Spleen (tissue), 11 donors: ENCODE measurements around the gene GMCL1. TPM values are rescaled to one million over a fixed set of nuclear protein-coding genes. Genes with fewer than 3 reads are reported as not detected.

Experiments used
- DNase-seq: peaks from one replicate; pipeline ENCODE4 v3.0.0-alpha.2; 2020
- H3K27ac ChIP-seq, 8 donors: fragments of 200-600 bp; sonication (generic) in 7 of 8; 1 replicate in 4 of 8; 2 replicates in 4 of 8; pipeline versions ENCODE4 v1.5.0 to v1.8.0; 2016 to 2021; ENCODE audit warnings: inconsistent platforms in 4 of 8, mild to moderate bottlenecking in 4 of 8, moderate library complexity in 1 of 8
- H3K27me3 ChIP-seq, 7 donors: fragments of 200-600 bp; sonication (generic) in 6 of 7; replicated peaks in 1 of 7; 1 replicate in 4 of 7; 2 replicates in 3 of 7; pipeline versions ENCODE4 v1.5.0 to v1.8.0; 2016 to 2021; ENCODE audit warnings: inconsistent platforms in 3 of 7, mild to moderate bottlenecking in 1 of 7
- H3K36me3 ChIP-seq, 6 donors: fragments of 200-600 bp; sonication (generic) in 5 of 6; 1 replicate in 4 of 6; 2 replicates in 2 of 6; pipeline versions ENCODE4 v1.5.0 to v1.8.0; 2016 to 2021; ENCODE audit warnings: inconsistent platforms in 2 of 6
- H3K4me1 ChIP-seq, 6 donors: fragments of 200-600 bp; sonication (generic) in 5 of 6; 1 replicate in 3 of 6; 2 replicates in 3 of 6; pipeline versions ENCODE4 v1.5.0 to v1.8.0; 2016 to 2021; ENCODE audit warnings: inconsistent platforms in 3 of 6
- H3K4me3 ChIP-seq, 8 donors: fragments of 200-600 bp; sonication (generic) in 7 of 8; 1 replicate in 4 of 8; 2 replicates in 4 of 8; pipeline versions ENCODE4 v1.5.0 to v1.8.0; 2016 to 2021; ENCODE audit warnings: inconsistent platforms in 4 of 8, mild to moderate bottlenecking in 4 of 8, moderate library complexity in 2 of 8
- H3K9me3 ChIP-seq, 8 donors: fragments of 200-600 bp; sonication (generic) in 7 of 8; 1 replicate in 4 of 8; 2 replicates in 4 of 8; pipeline versions ENCODE4 v1.5.0 to v1.8.0; 2016 to 2021; ENCODE audit warnings: inconsistent platforms in 4 of 8
- CTCF ChIP-seq, 11 experiments: fragments of 200-600 bp in 7 of 11; fragments of 450-650 bp in 4 of 11; sonication (generic) in 4 of 11; IDR thresholded peaks in 8 of 11; conservative IDR thresholded peaks in 3 of 11; 1 replicate in 7 of 11; 2 replicates in 4 of 11; pipeline versions ENCODE4 v1.4.0 to v1.8.0; 2016 to 2021; ENCODE audit warnings: antibody characterized with exemption in 11 of 11, inconsistent platforms in 4 of 11, mild to moderate bottlenecking in 1 of 11
- POLR2A ChIP-seq, 3 donors: fragments of 450-650 bp; IDR thresholded peaks; one replicate each; pipeline ENCODE4 v1.5.1; 2017; ENCODE audit warnings: antibody characterized with exemption in 3 of 3, mild to moderate bottlenecking in 1 of 3
- POLR2AphosphoS5 ChIP-seq, 3 donors: sonication (generic); formaldehyde crosslinking; IDR thresholded peaks; one replicate each; pipeline ENCODE4 v1.5.1; 2017; ENCODE audit warnings: antibody characterized with exemption in 3 of 3
- WGBS, 5 donors: extraction: QIAGEN DNeasy Blood & Tissue Kit in 3 of 5; methylation state at CpG; one replicate each; pipeline versions ENCODE4 v1.1.5 to v1.1.7; 2013 to 2018; 5-methylcytosine and 5-hydroxymethylcytosine counted together
- intact Hi-C: fragments of 100-400 bp; cut with DNase I; formaldehyde crosslinking; loops from one replicate; pipeline ENCODE4 v1.15.0; 2023; ENCODE audit warnings: low total_unique reads
- polyA plus RNA-seq, 3 donors: library from polyadenylated mRNA; stranded (reverse); fragments of 200-250 nt; gene quantifications; one replicate each; pipeline ENCODE4 v1.2.1, GENCODE V29; 2013
- total RNA-seq, 7 donors: library from RNA; depleted of rRNA in 3 of 7; stranded (reverse); fragments of >200 nt in 3 of 7; fragmentation: NEBNext Ultra II Directional in 4 of 7; extraction: Animal tissue kit (Norgen Biotek cat#: 25700) in 4 of 7; gene quantifications; one replicate each; pipeline versions ENCODE4 v1.1.0 to v1.2.1, GENCODE V29; 2016 to 2021
- donor health status: healthy with polysubstance abuse.
- donor health status: DM: no; HTN: no; CAD: no; lungs with moderate emphysema.
- donor health status: DM: no; HTN: no; CAD: no.
- donor health status: Bipolar disorder and iron deficiency.
- donor health status: healthy.
- donor health status: DM: no; HTN: no; CAD: no.
- donor health status: DM: yes; HTN: yes; CAD: no.

GMCL1 gene
- total and polyA plus RNA-seq, 10 donors = 5.3 to 24.1 (median 15.9) TPM

- TF ChIP-seq CTCF (IDR thresholded peaks at IDR 0.05 in 8 of 11, conservative IDR thresholded peaks at IDR 0.05 in 3 of 11) (no peak), POLR2A (IDR thresholded peaks at IDR 0.05) (no peak), POLR2AphosphoS5 (IDR thresholded peaks at IDR 0.05) (no peak)
- H3K4me3 ChIP-seq = no peak overlapping the region
- no peaks in the 10 kb centered on the region for H3K27me3 ChIP-seq
- peaks cover 0 to 48% (median 12%) of the 10 kb centered on the region in 6 donors for H3K36me3 ChIP-seq
- H3K27ac ChIP-seq = peak overlapping the region in 1 of 8 donors; percentile 35
- no peak for DNase-seq
- H3K4me1 ChIP-seq = peaks cover 5 to 46% (median 21%) of the 10 kb centered on the region in 6 donors
- WGBS, 5 donors = 34 to 53% (median 47%) methylated on average over 11 of the region's 11 CpGs
- intact Hi-C loops = no loop called here
- H3K9me3 ChIP-seq = no peaks in the 10 kb centered on the region
Measured at GRCh38 chr2:69804416-69804815, 25.0 kb upstream of the GMCL1 start.

- TF ChIP-seq CTCF (IDR thresholded peaks at IDR 0.05 in 8 of 11, conservative IDR thresholded peaks at IDR 0.05 in 3 of 11) = no peak
- TF ChIP-seq POLR2AphosphoS5 (IDR thresholded peaks at IDR 0.05) = no peak
- TF ChIP-seq POLR2A (IDR thresholded peaks at IDR 0.05) = no peak
- 85 to 96% (median 91%) methylated on average over 1 of the region's 1 CpG for WGBS, 5 donors
- no peak overlapping the region for H3K27ac ChIP-seq
- no peaks in the 10 kb centered on the region for H3K9me3 ChIP-seq
- H3K36me3 ChIP-seq = peaks cover 0 to 63% (median 17%) of the 10 kb centered on the region in 6 donors
- no peak for DNase-seq
- peaks cover 5 to 38% (median 21%) of the 10 kb centered on the region in 6 donors for H3K4me1 ChIP-seq
- H3K4me3 ChIP-seq = no peak overlapping the region
- intact Hi-C loops = no loop called here
- no peaks in the 10 kb centered on the region for H3K27me3 ChIP-seq
Measured at GRCh38 chr2:69805887-69806286, 23.6 kb upstream of the GMCL1 start.

DNA sequence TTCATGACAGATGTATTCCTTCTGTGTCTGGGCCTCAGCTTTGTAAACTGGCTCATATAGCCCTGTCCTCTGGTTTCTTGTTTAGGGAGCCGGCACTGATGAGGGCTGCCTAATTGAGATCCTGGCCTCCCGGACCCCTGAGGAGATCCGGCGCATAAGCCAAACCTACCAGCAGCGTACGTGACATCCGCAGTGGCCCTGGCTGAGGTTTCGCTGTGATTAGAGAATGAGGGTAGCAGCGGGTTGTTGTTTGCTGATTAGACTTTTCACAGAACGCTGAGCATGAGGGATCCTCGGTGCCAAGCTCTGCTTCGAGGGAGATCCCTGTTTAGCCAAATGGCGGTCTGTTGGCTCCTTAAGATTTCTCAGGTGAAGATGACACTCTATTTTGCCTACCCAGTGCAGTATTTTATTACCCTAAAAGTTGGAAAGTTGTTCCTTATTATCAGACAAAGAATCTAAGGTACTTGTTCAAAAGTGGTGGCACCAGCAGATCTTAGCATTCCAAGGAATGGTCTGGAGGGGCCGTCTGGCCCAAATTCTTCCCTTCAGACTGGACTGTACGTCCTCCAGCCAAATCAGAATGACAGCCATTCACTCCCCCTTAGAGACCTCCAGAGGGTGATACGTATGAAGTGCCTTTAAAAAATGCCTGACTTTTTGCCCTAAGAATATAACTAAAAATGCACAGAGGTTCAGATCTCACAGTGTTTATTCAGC is 21.5 kb upstream of the GMCL1 start:
- Histone ChIP-seq H3K4me1 (peaks cover 2 to 19% (median 17%) of the 10 kb centered on the region in 6 donors), H3K4me3 (no peak overlapping the region), H3K27ac (no peak overlapping the region), H3K27me3 (no peaks in the 10 kb centered on the region), H3K9me3 (no peaks in the 10 kb centered on the region), H3K36me3 (peaks cover 0 to 84% (median 22%) of the 10 kb centered on the region in 6 donors)
- WGBS, 5 donors = 89 to 97% (median 95%) methylated on average over 16 of the region's 16 CpGs
- TF ChIP-seq POLR2A (IDR thresholded peaks at IDR 0.05) (no peak), POLR2AphosphoS5 (IDR thresholded peaks at IDR 0.05) (no peak), CTCF (IDR thresholded peaks at IDR 0.05 in 8 of 11, conservative IDR thresholded peaks at IDR 0.05 in 3 of 11) (no peak)
- intact Hi-C loops = no loop called here
- DNase-seq = no peak

DNA sequence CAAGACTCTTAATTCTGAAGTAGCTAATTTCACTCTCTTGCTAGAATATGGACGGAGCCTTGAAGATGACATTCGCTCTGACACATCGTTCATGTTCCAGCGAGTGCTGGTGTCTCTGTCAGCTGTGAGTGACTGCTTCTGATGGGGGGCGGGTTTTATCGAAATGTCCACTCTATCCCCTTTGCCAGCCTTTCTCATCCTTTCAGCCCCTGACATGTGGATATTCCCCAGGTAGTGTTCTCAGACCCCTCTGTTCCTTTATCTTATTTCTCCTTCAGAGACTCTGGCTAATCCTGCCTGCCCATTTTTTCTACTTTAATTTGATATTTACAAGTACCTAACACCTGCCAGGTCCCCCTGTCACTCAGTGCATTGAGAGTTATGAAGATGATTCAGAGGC is 18.9 kb upstream of the GMCL1 start:
- TF ChIP-seq CTCF (IDR thresholded peaks at IDR 0.05 in 8 of 11, conservative IDR thresholded peaks at IDR 0.05 in 3 of 11) (no peak), POLR2A (IDR thresholded peaks at IDR 0.05) (no peak), POLR2AphosphoS5 (IDR thresholded peaks at IDR 0.05) (no peak)
- WGBS, 5 donors = 86 to 95% (median 93%) methylated on average over 6 of the region's 6 CpGs
- H3K4me3 ChIP-seq = no peak overlapping the region
- H3K27me3 ChIP-seq = no peaks in the 10 kb centered on the region
- DNase-seq = no peak
- intact Hi-C loops = loop anchor here (10.0 kb wide), 1 partner anchor 256 kb away; no protein-coding TSS in a partner anchor
- H3K9me3 ChIP-seq = no peaks in the 10 kb centered on the region
- H3K36me3 ChIP-seq = peaks cover 0 to 87% (median 30%) of the 10 kb centered on the region in 6 donors
- no peaks in the 10 kb centered on the region for H3K4me1 ChIP-seq
- no peak overlapping the region for H3K27ac ChIP-seq
